Epithelial cell of esophagus (primary cell): ENCODE results near the gene SNX22.

Experiments used
- DNase-seq: peaks from one replicate; pipeline ENCODE4 v3.0.0; 2010; ENCODE audit warnings: low read depth
- H3K4me3 ChIP-seq: 2 replicates; pipeline ENCODE4 v1.5.1; 2011; ENCODE audit warnings: mild to moderate bottlenecking, low read length, control low read depth
- TF ChIP-seq, protein P1 (sequence below): IDR thresholded peaks from 2 replicates; pipeline ENCODE4 v1.5.1; 2011; ENCODE audit warnings: low read depth, mild to moderate bottlenecking, low read length, control low read depth, inconsistent platforms; ENCODE audit not compliant: insufficient read depth; ENCODE audit errors: missing control alignments

The SNX22 gene

DNA sequence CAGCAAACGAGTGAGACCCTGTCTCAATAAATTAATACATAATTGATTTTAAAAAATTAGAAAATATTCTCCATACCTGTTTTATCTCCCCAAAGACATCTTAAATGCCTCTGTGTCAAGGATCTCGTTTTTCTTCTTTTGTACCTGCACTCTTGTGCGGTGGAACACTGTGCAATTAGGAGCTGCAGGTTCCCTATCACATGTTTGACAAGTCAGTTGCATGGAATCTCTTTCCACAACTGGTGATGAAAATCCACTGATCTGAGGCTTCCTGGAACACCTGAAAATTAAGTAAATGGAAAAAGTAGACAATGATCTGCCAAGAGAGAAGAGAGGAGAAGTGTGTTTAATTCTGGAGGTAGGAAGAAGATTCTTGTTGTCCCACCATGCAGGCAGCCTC is 3.0 kb upstream of the SNX22 start:
- TF ChIP-seq, protein P1, sequence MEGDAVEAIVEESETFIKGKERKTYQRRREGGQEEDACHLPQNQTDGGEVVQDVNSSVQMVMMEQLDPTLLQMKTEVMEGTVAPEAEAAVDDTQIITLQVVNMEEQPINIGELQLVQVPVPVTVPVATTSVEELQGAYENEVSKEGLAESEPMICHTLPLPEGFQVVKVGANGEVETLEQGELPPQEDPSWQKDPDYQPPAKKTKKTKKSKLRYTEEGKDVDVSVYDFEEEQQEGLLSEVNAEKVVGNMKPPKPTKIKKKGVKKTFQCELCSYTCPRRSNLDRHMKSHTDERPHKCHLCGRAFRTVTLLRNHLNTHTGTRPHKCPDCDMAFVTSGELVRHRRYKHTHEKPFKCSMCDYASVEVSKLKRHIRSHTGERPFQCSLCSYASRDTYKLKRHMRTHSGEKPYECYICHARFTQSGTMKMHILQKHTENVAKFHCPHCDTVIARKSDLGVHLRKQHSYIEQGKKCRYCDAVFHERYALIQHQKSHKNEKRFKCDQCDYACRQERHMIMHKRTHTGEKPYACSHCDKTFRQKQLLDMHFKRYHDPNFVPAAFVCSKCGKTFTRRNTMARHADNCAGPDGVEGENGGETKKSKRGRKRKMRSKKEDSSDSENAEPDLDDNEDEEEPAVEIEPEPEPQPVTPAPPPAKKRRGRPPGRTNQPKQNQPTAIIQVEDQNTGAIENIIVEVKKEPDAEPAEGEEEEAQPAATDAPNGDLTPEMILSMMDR, result no peak
- DNase-seq, result no peak
- no peak overlapping the region for H3K4me3 ChIP-seq

GRCh38 chr15:64149424-64149823 is 2.1 kb upstream of the SNX22 start:
- no peak overlapping the region for H3K4me3 ChIP-seq
- TF ChIP-seq, protein P1, result peak; percentile 9
- peak; percentile 45 for DNase-seq

- no peak overlapping the region for H3K4me3 ChIP-seq
- TF ChIP-seq, protein P1, result no peak
- no peak for DNase-seq
These were observed 1.5 kb upstream of the SNX22 start for GRCh38 chr15:64149893-64150578.

DNA sequence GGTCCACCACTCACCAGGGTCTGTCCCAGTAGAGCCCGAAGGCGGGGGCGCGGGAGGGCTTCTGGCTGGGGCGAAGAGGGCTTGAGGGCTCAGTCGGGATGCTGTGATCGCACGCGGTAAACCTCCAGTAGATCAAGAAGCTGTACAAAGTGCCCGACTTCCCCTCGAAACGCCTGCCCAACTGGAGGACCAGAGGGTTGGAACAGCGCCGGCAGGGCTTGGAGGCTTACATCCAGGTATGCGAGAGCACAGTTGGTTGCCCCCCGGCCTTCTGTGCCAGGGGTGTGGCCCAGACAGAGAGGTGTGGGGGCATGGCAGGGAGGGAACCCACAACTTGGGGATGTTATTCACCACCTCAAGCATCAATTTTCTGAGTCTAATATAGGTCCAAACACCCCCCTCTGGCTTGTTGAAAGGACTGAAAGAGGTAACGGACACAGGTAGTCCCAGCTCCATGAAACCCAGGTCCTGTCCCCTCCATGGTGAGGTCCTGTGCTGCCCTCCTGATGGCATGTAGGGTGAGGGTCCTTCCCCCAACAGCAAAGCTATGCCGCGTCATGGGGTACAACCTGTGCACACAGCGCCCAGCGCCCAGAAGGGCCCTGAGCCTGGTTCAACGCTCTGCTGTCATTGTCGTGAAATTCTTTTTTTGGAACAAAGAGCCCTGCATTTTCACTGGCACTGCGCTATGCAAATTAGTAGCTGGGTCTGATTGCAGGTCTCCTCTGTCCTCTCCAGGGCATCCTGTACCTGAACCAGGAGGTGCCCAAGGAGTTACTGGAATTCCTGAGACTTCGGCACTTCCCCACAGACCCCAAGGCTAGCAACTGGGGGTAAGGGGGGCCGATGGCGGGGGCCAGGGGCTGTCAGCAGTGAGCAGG is 1.2 kb downstream of the SNX22 start:
- TF ChIP-seq, protein P1, result no peak
- no peak overlapping the region for H3K4me3 ChIP-seq
- DNase-seq, result peak; percentile 22

GRCh38 chr15:64153480-64154367 is 2.2 kb downstream of the SNX22 start:
- TF ChIP-seq, protein P1, result peak; percentile 97
- no peak overlapping the region for H3K4me3 ChIP-seq
- DNase-seq, result peak; percentile 86

DNA sequence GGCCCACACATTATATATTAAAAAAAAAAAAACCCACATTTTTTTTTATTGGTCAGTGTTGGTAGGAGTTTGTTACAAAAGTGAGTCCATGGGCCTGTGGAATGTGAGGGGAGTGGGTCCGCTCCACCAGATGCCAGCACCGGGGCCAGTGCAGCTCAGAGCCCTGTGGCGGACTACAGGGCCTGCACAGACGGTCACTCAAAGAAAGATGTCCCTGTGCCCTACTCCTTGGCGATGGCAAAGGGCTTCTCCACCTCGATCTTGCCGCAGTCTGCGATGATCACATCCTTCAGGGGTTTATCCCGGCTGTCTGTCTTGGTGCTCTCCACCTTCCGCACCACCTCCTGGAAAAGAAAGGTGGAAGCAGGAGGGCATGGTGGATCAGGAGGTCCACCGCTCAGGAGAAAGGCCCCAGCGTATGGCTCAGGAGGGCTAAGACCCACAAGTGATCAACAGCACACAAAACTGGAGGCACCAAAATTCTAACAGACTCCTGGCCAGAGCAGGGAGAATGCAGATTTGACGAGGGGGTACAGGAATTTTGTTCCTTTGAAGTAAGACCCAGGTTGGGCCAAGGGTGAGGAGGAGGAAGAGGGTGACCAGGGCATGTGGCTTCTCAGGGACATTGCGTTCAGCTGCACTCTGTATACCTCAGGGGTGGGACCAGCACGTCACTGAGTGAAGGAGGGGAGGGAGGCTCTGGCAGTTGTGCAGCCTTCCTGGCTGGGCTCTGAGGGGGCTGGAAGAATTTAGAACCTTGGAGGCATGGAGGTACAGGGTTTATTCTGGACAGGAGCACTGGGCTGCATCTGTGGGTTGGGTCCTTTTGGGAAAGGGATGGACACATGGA is 4.5 kb downstream of the SNX22 start:
- no peak overlapping the region for H3K4me3 ChIP-seq
- DNase-seq, result no peak
- TF ChIP-seq, protein P1, result no peak
